GM21390 (cell line): ENCODE results near the gene PICK1.
"Not testable (repeated sequence)": the region's sequence is repeated elsewhere in the genome, so short reads cannot be mapped to it uniquely, and the experiment has no call there.

Source experiments
- ATAC-seq: cut with Tn5 transposase; IDR thresholded peaks from one replicate; pipeline ENCODE4 v1.9.1; 2021; ENCODE audit not compliant: unreplicated experiment

Gene PICK1

DNA sequence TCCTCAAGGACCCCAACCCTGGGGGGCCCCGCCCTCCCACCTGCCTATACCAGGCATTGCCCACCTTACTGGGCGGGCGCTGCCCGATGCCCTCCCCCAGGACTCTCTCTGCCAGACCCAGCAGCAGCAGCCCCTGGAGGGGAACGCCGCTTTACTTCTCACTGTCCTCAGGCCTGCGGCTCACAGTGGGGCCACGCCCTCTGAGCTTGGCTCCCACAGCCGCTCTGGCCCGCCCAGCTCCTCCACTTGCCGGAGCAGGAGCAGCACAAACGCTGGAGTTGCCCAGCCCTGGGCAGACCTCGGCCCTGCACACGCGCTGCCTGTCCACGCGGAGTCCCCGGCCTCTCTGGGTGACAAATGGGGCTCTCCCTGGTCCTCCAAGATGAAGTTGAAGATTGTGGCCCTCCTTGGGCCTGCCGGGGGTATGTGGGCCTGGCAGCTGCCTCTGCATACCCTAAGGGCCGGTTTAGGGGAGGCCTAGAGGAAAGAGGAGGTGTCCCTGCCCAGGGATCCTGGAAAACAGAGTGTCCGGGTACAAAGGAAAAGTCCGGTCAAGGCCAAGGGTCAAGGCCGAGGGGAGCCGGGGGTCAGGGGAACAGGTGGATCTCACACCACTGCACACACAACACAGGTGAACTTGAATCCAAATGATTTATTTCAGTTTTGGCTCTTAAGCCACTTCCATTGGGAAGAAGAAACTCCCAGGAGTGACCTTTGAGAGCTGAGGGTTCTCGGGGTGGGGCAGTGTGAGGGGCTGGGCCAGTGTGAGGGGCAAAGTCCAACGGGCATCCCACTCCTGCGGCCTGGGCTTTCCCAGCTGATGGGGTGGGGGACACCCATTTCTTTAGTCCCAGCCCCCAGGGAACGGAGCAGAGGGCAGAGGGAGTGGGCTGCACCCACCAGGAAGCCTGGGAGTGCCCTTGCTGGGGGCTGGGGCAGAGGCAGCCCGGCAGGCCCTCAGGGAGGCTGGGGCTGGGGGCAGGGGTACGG, 54.0 kb downstream of the PICK1 start:
- no peak for ATAC-seq

- no peak for ATAC-seq
Measured at GRCh38 chr22:38111925-38112355, 54.7 kb downstream of the PICK1 start.

DNA sequence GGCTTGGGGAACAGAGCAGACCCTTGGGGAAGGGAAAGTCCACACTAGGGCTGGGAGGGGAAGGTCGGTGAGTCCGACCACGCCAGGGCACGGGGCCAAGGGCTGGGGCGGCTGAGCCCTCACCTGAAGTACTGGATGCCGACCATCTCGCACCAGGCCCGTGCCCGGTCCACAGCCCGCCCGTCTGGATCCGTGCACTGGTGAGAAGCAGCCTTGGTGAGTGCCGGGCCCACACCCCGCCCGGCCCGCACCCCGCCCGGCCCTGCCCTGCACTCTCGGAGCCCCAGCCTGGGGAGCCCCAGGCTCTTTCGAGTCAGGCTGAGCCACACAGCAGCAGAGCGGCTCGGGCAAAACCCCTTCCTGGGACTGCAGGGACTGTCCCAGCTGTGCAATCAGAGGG, 55.2 kb downstream of the PICK1 start:
- no peak for ATAC-seq

- no peak for ATAC-seq
Measured at GRCh38 chr22:38114484-38115398, 57.5 kb downstream of the PICK1 start.

- ATAC-seq = no peak
Measured at GRCh38 chr22:38115423-38116205, 58.4 kb downstream of the PICK1 start.

- ATAC-seq = not testable (repeated sequence)
Measured at GRCh38 chr22:38117556-38117955, 60.4 kb downstream of the PICK1 start.

- ATAC-seq = no peak
Measured at GRCh38 chr22:38118182-38118581, 61.0 kb downstream of the PICK1 start.

DNA sequence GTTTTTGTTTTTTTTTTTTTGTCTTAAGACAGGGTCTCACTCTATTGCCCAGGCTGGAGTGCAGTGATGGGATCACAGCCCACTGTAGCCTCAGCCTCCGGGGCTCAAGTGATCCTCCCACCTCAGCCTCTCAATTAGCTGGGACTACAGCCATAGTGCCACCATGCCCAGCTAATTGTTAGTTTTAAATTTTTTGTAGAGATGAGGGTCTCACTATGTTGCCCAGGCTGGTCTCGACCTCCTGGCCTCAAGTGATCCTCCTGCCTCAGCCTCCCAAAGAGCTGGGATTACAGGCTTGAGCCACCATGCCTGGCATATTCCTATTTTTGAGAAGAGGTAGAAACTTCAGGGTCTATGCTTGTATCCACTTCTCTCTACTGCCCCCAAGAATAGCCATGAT, 61.5 kb downstream of the PICK1 start:
- not testable (repeated sequence) for ATAC-seq

DNA sequence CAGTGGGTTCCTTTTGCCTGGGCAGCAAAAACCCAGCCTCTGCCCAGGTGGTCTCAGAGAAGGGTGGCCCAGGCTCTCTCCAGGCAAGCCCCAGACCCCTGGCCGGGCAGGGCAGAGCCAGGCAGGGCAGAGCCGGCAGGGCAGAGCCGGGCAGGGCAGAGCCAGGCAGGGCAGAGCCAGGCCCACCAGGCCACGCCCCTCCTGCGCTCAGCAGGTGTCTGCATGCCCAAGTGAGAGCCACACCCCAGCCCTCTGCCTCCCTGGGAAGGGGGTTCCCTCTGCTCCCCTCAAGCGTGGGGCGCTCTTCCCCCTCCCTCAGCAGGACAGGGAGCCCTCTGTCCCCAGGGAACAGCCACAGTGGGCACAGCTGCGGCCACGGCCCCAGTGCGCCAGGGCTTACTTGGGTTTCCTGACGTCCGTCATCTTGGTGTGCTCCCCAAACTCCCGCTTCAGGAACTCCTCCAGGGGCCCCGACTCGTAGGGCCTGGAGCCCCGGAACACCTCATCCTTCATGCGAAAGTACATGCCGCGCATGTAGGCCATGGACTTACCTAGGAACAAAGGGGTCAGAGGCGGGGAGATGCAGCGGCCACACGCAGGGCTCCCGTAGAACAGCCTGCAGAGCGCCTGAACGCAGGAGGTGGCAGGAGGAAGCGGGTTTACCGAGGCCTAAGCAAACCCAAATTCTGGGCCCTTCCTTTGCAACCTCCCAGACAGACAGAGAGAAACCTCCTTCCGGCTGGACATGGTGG, 63.3 kb downstream of the PICK1 start:
- no peak for ATAC-seq

DNA sequence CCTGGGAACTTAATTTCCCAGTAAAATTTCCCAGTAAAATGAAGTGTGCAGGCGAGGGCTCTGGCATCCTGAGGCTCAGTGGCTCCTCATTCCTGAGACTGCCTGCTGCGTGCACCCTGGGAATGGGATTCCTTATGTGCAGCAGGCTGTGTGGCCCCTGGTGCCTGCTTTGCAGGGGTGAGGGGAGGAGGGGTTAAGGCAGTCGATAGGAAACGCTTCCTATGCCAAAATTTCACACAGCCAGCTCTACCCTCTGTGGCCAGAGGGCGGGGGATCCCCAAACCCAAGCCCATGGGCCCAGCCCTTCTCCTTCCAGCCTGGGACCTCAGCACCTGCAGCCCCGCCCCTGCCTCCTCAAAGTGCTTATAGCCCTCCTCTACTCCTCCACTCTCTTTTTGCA, 65.4 kb downstream of the PICK1 start:
- ATAC-seq = no peak

DNA sequence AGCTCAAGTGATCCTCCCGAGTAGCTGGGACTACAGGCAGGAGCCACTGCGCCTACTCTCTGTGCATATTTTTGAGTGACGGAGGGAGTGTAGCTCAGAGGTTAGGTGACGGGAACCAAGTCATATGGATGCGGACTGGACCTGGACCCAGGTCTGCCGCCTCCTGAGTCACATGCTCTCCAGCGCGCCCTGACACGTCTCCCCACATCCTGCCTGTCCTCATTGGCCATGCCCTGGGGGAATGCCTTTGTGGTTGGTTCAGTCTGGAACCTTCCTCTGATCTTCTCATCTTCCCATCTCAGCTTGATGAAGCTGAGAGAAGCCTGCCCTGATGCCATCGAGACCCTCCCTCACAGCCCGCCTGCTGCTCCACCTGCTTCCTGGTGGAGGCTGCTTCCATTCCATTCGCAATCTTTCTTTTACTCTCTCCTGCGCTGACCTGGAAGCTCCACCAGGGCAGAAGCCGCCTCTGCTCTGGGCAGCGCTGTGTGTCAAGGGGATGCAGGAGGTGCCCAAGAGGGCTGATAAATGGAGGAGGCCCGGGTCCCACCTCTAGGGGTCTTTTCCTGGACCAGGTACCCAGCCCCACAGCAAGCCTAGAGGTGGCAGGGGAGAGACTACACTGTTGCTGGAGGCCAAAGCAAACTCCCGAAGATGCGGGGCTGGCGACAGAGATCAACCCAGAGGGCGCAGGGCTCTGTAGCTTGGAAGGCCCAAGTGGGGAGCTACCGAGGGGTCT, 67.2 kb downstream of the PICK1 start:
- no peak for ATAC-seq

- ATAC-seq = no peak
Measured at GRCh38 chr22:38125038-38125610, 67.9 kb downstream of the PICK1 start.
